Measurements from ENCODE around the gene LDLRAD3.

Gene LDLRAD3

GRCh38 chr11:36142439-36142838 is 198.6 kb downstream of the LDLRAD3 start:
- DNase-seq = no peak

- DNase-seq = no peak
Measured at GRCh38 chr11:36142879-36143278, 199.0 kb downstream of the LDLRAD3 start.

GRCh38 chr11:36146437-36146836 is 202.6 kb downstream of the LDLRAD3 start:
- DNase-seq = no peak

- no peak for DNase-seq
Measured at GRCh38 chr11:36147491-36147890, 203.6 kb downstream of the LDLRAD3 start.

GRCh38 chr11:36148701-36149100 is 204.8 kb downstream of the LDLRAD3 start:
- DNase-seq = no peak

- DNase-seq = no peak
Measured at GRCh38 chr11:36149538-36150242, 205.8 kb downstream of the LDLRAD3 start.

GRCh38 chr11:36150986-36151385 is 207.1 kb downstream of the LDLRAD3 start:
- DNase-seq = no peak

GRCh38 chr11:36151933-36152580 is 208.2 kb downstream of the LDLRAD3 start:
- no peak for DNase-seq

GRCh38 chr11:36153551-36153950 is 209.7 kb downstream of the LDLRAD3 start:
- DNase-seq = no peak

- no peak for DNase-seq
Measured at GRCh38 chr11:36155124-36155561, 211.3 kb downstream of the LDLRAD3 start.

- no peak for DNase-seq
Measured at GRCh38 chr11:36155770-36156160, 211.9 kb downstream of the LDLRAD3 start.

GRCh38 chr11:36156161-36156816 is 212.4 kb downstream of the LDLRAD3 start:
- no peak for DNase-seq

- DNase-seq = no peak
Measured at GRCh38 chr11:36156817-36157519, 213.1 kb downstream of the LDLRAD3 start.

GRCh38 chr11:36160091-36160490 is 216.2 kb downstream of the LDLRAD3 start:
- no peak for DNase-seq

- no peak for DNase-seq
Measured at GRCh38 chr11:36161572-36161971, 217.7 kb downstream of the LDLRAD3 start.

GRCh38 chr11:36162006-36162882 is 218.4 kb downstream of the LDLRAD3 start:
- DNase-seq = no peak

GRCh38 chr11:36162883-36163434 is 219.1 kb downstream of the LDLRAD3 start:
- no peak for DNase-seq

- no peak for DNase-seq
Measured at GRCh38 chr11:36164506-36165250, 220.8 kb downstream of the LDLRAD3 start.

- DNase-seq = no peak
Measured at GRCh38 chr11:36165621-36166397, 221.9 kb downstream of the LDLRAD3 start.

- no peak for DNase-seq
Measured at GRCh38 chr11:36167073-36167472, 223.2 kb downstream of the LDLRAD3 start.
